T-helper 2 cell treated with Interferon-gamma antibody and Interleukin-4, amounts not matched to agents 5 μg/mL and 100 μg/mL, for 36 hours (primary cell): ENCODE data around the gene MAP3K3.

Source experiments
- DNase-seq: peaks from one replicate; pipeline ENCODE4 v3.0.0; 2021; ENCODE audit warnings: low spot score
- H3K27ac Mint-ChIP-seq: one replicate; pipeline ENCODE4 v1.8.0; 2021; ENCODE audit warnings: mild to moderate bottlenecking, mixed read lengths
- H3K27me3 Mint-ChIP-seq: one replicate; pipeline ENCODE4 v1.8.0; 2021; ENCODE audit warnings: low read depth, mixed read lengths
- H3K36me3 Mint-ChIP-seq: one replicate; pipeline ENCODE4 v1.8.0; 2021; ENCODE audit warnings: low read depth, mixed read lengths
- H3K4me1 Mint-ChIP-seq: one replicate; pipeline ENCODE4 v1.8.0; 2021; ENCODE audit warnings: low read depth, mixed read lengths
- H3K4me3 Mint-ChIP-seq: one replicate; pipeline ENCODE4 v1.8.0; 2022; ENCODE audit warnings: mild to moderate bottlenecking, moderate library complexity, mixed read lengths
- H3K9me3 Mint-ChIP-seq: one replicate; pipeline ENCODE4 v1.8.0; 2021; ENCODE audit warnings: mixed read lengths

Gene MAP3K3

GRCh38 chr17:63621684-63622573 is at the start of gene MAP3K3:
Gene MAP3K3, plus strand, starts transcription at chr17:63622417. Its CDS starts 343 bp downstream, at chr17:63622760.
- Mint-ChIP-seq H3K4me1 (peaks cover 24% of the 10 kb centered on the region), H3K27ac (peak within 1 kb of the TSS; percentile 96), H3K9me3 (no peaks in the 10 kb centered on the region), H3K4me3 (peak within 1 kb of the TSS; percentile 99), H3K27me3 (peaks cover 13% of the 10 kb centered on the region), H3K36me3 (peaks cover 2% of the 10 kb centered on the region)
- DNase-seq = peak; percentile 98

GRCh38 chr17:63573634-63574033 is 48.6 kb upstream of the MAP3K3 start:
- H3K27me3 Mint-ChIP-seq = no peaks in the 10 kb centered on the region
- DNase-seq = no peak
- H3K36me3 Mint-ChIP-seq = peaks cover 12% of the 10 kb centered on the region
- no peak overlapping the region for H3K4me3 Mint-ChIP-seq
- no peak overlapping the region for H3K27ac Mint-ChIP-seq
- peaks cover 11% of the 10 kb centered on the region for H3K4me1 Mint-ChIP-seq
- H3K9me3 Mint-ChIP-seq = no peaks in the 10 kb centered on the region

DNA sequence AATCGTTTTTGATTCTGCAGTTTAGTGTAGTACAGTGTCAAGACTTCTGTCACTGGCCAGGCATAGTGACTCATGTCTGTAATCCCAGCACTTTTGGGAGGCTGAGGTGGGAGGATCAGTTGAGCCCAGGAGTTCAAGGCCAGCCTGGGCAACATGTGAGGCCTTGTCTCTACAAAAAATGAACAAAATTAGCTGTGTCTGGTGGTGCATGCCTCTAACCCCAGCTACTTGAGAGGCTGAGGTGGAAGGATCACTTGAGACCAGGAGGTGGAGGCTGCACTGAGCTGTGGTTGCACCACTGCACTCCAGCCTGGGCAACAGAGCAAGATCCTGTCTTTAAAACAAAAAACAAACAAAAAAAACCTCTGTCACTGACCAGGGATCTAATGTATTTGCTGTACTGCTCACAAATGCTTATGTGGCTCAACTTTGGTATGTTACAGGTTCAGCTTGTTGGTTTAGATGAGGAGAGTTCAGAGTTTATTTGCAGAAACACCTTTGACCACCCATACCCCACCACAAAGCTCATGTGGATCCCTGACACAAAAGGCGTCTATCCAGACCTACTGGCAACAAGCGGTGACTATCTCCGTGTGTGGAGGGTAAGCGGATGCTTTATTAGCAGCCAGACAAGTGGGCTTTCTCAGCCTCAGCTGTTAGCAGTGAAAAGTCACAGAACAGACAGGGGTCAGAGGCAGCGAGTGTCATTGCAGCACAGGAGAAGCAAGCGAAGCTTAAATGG is 44.0 kb upstream of the MAP3K3 start:
- Mint-ChIP-seq H3K4me3 (no peak overlapping the region), H3K9me3 (no peaks in the 10 kb centered on the region), H3K36me3 (peaks cover 34% of the 10 kb centered on the region), H3K27me3 (no peaks in the 10 kb centered on the region), H3K4me1 (peaks cover 4% of the 10 kb centered on the region), H3K27ac (no peak overlapping the region)
- DNase-seq = no peak

DNA sequence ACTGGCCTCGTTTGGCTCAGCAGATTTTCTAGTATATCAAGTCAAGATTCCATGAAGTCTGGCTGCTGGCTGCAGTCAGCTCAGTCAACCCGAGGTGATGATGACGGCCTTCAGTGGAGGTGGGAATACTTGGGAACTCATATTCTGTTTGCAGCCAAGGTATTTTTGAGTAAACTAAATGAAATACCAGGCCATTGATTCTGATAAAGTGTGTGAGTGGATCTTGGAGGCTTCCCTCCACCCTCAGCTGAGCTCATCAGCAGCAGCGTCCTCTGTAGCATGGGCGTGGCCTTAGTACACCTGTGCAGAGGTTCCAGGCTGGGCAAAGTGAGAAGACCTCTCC is 43.5 kb upstream of the MAP3K3 start:
- no peak overlapping the region for H3K4me3 Mint-ChIP-seq
- H3K27ac Mint-ChIP-seq = no peak overlapping the region
- no peak for DNase-seq
- H3K9me3 Mint-ChIP-seq = no peaks in the 10 kb centered on the region
- H3K27me3 Mint-ChIP-seq = no peaks in the 10 kb centered on the region
- peaks cover 4% of the 10 kb centered on the region for H3K4me1 Mint-ChIP-seq
- peaks cover 39% of the 10 kb centered on the region for H3K36me3 Mint-ChIP-seq

DNA sequence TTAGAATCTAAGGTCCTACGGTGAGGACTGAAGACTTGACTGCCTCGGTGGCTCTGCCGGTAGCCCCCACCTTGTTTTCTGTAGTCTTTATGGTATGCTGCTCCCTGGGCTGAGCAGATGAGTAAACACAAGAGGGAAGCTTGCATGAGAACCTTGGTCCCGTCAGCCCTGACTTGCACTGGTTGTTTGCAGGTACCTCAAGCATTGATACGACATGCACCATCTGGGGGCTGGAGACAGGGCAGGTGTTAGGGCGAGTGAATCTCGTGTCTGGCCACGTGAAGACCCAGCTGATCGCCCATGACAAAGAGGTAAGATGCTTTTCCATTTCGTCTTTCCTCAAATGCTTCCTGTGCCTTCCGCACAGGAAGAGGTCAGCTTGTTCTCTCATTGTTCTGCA is 42.6 kb upstream of the MAP3K3 start:
- Mint-ChIP-seq H3K27me3 (no peaks in the 10 kb centered on the region), H3K4me1 (peaks cover 4% of the 10 kb centered on the region), H3K36me3 (peaks cover 41% of the 10 kb centered on the region), H3K9me3 (no peaks in the 10 kb centered on the region), H3K27ac (no peak overlapping the region), H3K4me3 (no peak overlapping the region)
- DNase-seq = no peak

DNA sequence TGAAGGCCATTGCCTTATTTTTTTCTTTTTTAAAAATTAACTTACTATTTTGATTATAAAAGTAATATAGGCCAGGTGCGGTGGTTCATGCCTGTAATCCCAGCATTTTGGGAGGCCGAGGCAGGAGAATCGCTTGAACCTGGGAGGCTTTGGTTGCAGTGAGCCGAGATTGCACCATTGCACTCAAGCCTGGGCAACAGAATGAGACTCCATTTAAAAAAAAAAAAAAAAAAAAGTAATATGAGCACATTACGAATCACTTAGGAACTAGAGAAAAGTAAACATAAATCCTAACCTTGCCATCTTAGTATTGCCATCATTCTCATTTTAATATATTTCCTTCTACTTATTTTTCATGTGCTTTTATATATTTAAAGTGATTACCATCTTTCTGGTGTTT is 34.4 kb upstream of the MAP3K3 start:
- no peak overlapping the region for H3K27ac Mint-ChIP-seq
- no peaks in the 10 kb centered on the region for H3K27me3 Mint-ChIP-seq
- no peak overlapping the region for H3K4me3 Mint-ChIP-seq
- peaks cover 10% of the 10 kb centered on the region for H3K4me1 Mint-ChIP-seq
- no peak for DNase-seq
- peaks cover 60% of the 10 kb centered on the region for H3K36me3 Mint-ChIP-seq
- no peaks in the 10 kb centered on the region for H3K9me3 Mint-ChIP-seq

GRCh38 chr17:63588797-63589196 is 33.4 kb upstream of the MAP3K3 start:
- DNase-seq = no peak
- peaks cover 10% of the 10 kb centered on the region for H3K4me1 Mint-ChIP-seq
- H3K36me3 Mint-ChIP-seq = peaks cover 51% of the 10 kb centered on the region
- no peak overlapping the region for H3K27ac Mint-ChIP-seq
- no peaks in the 10 kb centered on the region for H3K9me3 Mint-ChIP-seq
- no peaks in the 10 kb centered on the region for H3K27me3 Mint-ChIP-seq
- no peak overlapping the region for H3K4me3 Mint-ChIP-seq

DNA sequence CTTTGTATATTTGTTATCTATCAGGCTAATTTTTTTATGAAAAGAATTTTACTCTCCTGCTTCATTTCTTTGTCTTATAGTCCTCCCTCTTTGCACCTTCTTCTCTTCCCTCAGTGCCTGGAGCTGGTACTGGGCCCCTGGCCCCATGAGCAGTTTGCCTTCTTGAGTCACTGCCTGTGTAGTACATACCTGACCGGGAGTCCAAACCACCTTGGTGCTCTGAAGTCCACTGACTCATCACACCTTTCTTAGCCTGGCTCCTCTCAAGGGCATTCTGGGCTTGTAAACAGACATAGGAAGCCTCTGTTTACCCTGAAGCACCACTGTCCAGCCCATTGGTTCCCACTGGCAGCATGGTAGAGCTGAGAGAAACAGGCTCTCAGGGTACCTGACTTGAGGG is 32.6 kb upstream of the MAP3K3 start:
- H3K27ac Mint-ChIP-seq = no peak overlapping the region
- H3K4me3 Mint-ChIP-seq = no peak overlapping the region
- no peaks in the 10 kb centered on the region for H3K9me3 Mint-ChIP-seq
- H3K36me3 Mint-ChIP-seq = peaks cover 49% of the 10 kb centered on the region
- H3K27me3 Mint-ChIP-seq = no peaks in the 10 kb centered on the region
- H3K4me1 Mint-ChIP-seq = peaks cover 10% of the 10 kb centered on the region
- no peak for DNase-seq

GRCh38 chr17:63592797-63593196 is 29.4 kb upstream of the MAP3K3 start:
- Mint-ChIP-seq H3K27ac (no peak overlapping the region), H3K4me3 (no peak overlapping the region), H3K9me3 (no peaks in the 10 kb centered on the region), H3K4me1 (peaks cover 12% of the 10 kb centered on the region), H3K27me3 (no peaks in the 10 kb centered on the region), H3K36me3 (peaks cover 36% of the 10 kb centered on the region)
- DNase-seq = no peak

DNA sequence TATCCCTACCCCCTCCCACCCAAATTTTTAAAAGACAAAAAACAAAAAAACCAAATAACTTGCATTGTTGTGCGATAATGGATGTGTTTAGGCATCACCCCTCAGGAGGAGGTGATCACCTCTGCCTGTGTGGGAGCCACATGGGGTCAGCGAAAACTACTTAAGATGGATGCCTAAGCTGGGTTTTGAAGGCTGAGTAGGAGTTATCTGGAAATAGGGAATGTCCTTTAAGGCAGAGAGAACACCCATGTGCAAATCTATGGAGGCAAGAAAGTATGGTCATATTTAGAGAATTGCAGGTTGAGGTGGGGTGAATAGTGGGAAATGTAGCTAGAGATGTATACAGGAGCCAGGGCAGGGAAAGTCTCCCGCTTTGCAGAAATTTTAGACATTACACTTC is 27.1 kb upstream of the MAP3K3 start:
- no peak for DNase-seq
- peaks cover 24% of the 10 kb centered on the region for H3K4me1 Mint-ChIP-seq
- no peak overlapping the region for H3K4me3 Mint-ChIP-seq
- H3K27me3 Mint-ChIP-seq = no peaks in the 10 kb centered on the region
- peaks cover 20% of the 10 kb centered on the region for H3K36me3 Mint-ChIP-seq
- no peaks in the 10 kb centered on the region for H3K9me3 Mint-ChIP-seq
- peak overlapping the region; percentile 2 for H3K27ac Mint-ChIP-seq

DNA sequence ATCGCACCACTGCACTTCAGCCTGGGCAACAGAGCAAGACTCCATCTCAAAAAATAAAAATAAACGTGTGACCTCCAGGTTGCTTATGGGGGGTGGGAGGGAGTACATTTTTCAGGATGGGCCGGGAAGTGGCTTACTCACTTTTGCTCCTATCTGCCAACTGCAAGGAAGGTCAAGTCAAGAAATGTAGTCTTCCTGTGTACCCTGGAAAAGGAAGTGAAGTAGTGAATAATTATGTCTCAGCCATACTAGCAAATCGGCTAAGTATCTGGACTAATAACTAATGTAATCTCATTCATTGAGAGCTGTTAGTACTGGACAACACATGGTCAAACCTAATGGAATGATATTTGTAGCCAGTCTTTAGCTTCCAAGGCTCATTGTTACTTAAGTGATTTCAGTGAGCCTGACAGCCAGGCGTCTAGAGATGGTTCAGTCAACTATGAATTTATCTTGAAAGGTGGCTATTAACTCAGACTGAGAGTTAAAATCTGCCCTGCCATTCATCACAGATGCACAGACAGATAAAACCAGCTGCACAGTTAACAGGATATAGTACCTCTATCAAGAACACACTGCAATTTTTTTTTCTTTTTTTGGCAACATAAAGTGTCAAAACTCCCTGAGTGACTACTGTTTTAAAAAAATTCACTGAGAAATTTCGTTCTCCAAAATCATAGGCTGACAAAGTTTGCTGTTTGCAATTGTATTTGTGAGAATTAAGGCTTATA is 25.2 kb upstream of the MAP3K3 start:
- H3K36me3 Mint-ChIP-seq = peaks cover 6% of the 10 kb centered on the region
- no peaks in the 10 kb centered on the region for H3K9me3 Mint-ChIP-seq
- H3K4me3 Mint-ChIP-seq = peak overlapping the region; percentile 22
- no peak for DNase-seq
- H3K27me3 Mint-ChIP-seq = no peaks in the 10 kb centered on the region
- H3K27ac Mint-ChIP-seq = no peak overlapping the region
- H3K4me1 Mint-ChIP-seq = peaks cover 32% of the 10 kb centered on the region

- Mint-ChIP-seq H3K4me1 (peaks cover 32% of the 10 kb centered on the region), H3K4me3 (peak overlapping the region; percentile 14), H3K27ac (peak overlapping the region; percentile 24), H3K27me3 (no peaks in the 10 kb centered on the region), H3K36me3 (peaks cover 7% of the 10 kb centered on the region), H3K9me3 (no peaks in the 10 kb centered on the region)
- no peak for DNase-seq
Measured at GRCh38 chr17:63598281-63598680, 23.9 kb upstream of the MAP3K3 start.

- H3K9me3 Mint-ChIP-seq = no peaks in the 10 kb centered on the region
- H3K4me1 Mint-ChIP-seq = peaks cover 32% of the 10 kb centered on the region
- H3K4me3 Mint-ChIP-seq = peak within 1 kb of the TSS; percentile 97
- peak within 1 kb of the TSS; percentile 94 for H3K27ac Mint-ChIP-seq
- peaks cover 15% of the 10 kb centered on the region for H3K36me3 Mint-ChIP-seq
- no peaks in the 10 kb centered on the region for H3K27me3 Mint-ChIP-seq
- DNase-seq = peak; percentile 73
Measured at GRCh38 chr17:63600569-63601438, 21.4 kb upstream of the MAP3K3 start, which contains the start of gene TACO1. Gene TACO1, plus strand, starts transcription at chr17:63600895. Its CDS starts 189 bp downstream, at chr17:63601084.
